Left renal cortex interstitium (tissue), 4 donors: ENCODE data around the gene PXK. TPM values are rescaled to one million over a fixed set of nuclear protein-coding genes. Genes with fewer than 3 reads are reported as not detected.
"Not testable (repeated sequence)": the region's sequence is repeated elsewhere in the genome, so short reads cannot be mapped to it uniquely, and the experiment has no call there.

ENCODE experiments used
- DNase-seq, 4 donors: peaks; one replicate each; pipeline ENCODE4 v3.0.0-alpha.2; 2013; ENCODE audit warnings: low read depth in 4 of 4, low spot score in 2 of 4, missing footprints in 1 of 4
- polyA plus RNA-seq, 4 donors: library from polyadenylated mRNA; unstranded; fragments of 120-200 nt; gene quantifications; one replicate each; pipeline ENCODE4 v1.2.1, GENCODE V29; 2013; ENCODE audit not compliant: insufficient read length in 4 of 4

Gene PXK
- polyA plus RNA-seq, 4 donors = 21.8 to 33.0 (median 29.4) TPM

GRCh38 chr3:58411851-58412830 is 79.4 kb downstream of the PXK start:
- DNase-seq = no peak

DNA sequence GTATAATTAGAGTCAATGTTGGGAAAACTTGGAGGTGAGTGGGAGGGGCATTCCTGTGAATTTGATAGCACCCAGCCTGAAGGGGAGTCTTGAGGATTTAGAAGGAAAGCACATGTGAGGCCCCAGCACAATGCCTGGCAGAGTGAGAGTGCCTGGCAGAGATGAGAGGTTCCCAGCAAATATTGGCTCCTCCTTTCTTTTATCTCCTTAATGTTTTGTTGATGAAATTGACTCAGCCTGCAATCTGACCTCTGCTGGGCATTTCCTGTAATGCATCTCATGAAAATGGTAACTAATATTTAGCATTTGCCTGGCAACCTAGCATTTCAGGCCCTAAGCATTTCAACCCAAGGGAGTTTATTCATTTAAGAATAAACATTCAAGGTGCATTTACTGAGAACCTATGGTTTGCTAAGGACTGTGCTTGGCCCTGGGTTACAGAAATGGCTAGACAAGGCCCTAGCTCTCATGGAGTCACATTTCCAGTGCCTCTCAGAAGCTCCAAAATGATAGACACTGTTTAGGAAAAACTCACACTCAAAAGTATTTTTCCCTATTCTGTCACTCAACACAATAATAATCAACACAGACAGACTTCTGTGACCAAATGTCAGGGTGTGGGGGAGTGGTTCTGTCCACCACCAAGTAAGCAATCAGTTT is 82.0 kb downstream of the PXK start:
- peak in 1 of 4 donors; percentile 29 for DNase-seq

- DNase-seq = no peak
Measured at GRCh38 chr3:58416191-58416590, 83.5 kb downstream of the PXK start.

DNA sequence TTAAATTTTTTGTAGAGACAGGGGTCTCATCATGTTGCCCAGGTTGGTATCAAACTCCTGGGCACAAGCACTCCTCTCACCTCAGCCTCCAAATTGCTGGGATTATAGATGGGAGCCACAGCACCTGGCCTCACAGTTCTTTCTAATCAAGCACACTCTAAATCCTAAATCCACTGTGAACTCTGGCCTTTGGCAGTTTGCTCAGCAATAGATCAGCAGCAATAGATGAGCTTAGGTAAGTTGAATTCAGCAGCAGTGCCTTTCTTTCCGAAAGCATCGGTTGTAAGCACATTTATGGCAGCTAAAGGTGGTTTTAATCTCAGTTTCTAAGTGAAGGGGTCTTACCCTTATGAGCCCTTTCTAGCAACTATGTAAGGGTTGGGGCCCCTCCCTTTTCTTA is 84.4 kb downstream of the PXK start:
- DNase-seq = no peak

- DNase-seq = no peak
Measured at GRCh38 chr3:58418227-58418626, 85.5 kb downstream of the PXK start.

GRCh38 chr3:58419780-58420507 is 87.3 kb downstream of the PXK start:
- no peak for DNase-seq

DNA sequence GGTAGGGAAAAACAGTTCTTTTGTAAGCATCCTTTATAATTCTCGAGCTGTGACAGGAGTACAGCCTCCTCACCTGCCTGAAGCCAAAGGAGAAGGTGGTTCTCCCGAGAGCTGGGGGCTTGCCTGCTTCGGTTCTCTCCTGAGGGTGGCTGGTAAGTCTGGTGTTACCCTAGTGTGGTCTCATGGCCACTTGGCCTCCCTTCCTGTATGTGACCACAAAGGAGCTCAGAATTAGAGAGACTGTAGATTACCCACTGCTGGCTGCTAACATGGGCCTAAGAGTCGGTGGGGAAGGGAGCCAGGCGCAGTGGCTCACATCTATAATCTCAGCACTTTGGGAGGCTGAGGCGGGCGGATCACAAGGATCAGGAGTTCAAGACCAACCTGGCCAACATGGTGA is 88.3 kb downstream of the PXK start:
- no peak for DNase-seq

GRCh38 chr3:58422756-58423325 is 90.1 kb downstream of the PXK start:
- no peak for DNase-seq

DNA sequence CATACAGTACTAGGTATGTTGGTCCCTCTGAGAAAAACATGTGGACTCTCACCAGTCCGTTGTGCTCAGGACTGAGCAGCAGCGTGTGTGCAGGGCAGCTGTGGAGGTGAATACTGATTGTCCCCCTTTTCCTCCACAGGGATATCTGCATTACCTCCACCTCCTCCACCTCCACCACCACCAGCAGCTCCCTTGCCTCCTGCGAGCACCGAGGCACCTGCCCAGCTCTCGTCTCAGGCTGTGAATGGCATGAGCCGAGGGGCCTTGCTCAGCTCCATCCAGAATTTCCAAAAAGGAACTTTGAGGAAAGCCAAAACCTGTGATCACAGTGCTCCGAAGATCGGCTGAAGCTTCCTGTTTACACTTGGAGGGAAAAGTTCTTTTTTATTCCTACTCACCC is 91.9 kb downstream of the PXK start:
- DNase-seq = no peak

DNA sequence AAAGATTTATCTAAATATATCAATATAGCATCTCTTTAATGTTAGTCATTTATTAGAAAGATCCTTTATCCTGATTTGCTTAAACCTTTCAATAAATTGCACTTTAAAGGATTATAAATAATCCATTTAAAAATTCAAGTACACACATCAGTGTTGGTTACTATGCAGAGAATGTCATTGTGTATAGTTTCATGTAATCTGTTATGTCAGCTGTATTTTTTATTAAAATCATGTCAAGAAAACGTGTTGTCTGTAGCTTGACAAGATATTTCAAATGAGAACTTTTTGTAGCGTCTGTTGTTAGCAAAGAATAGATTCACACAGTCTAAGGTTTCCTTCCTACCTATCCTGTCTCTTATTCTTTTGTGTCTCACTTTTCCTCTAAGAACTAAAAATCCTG is 93.1 kb downstream of the PXK start:
- DNase-seq = no peak

GRCh38 chr3:58427661-58428361 is 95.1 kb downstream of the PXK start:
- DNase-seq = no peak

- DNase-seq = no peak
Measured at GRCh38 chr3:58429657-58430056, 97.0 kb downstream of the PXK start.

DNA sequence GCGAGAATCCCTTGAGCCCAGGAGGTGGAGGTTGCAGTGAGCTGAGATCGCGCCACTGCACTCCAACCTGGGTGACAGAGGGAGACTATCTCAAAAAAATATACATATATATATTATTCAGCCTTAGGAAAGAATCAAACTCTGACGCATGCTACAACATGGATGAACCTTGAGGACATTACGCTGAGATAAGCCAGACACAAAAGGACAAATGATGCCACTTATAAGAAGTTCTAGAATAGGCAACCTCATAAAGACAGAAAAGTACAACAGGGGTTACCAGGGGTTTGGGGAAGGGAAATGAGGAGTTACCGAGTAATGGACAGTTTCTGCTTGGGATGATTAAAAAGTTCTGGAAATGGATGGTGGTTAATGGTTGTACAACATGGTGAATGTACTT is 100.2 kb downstream of the PXK start:
- no peak for DNase-seq

DNA sequence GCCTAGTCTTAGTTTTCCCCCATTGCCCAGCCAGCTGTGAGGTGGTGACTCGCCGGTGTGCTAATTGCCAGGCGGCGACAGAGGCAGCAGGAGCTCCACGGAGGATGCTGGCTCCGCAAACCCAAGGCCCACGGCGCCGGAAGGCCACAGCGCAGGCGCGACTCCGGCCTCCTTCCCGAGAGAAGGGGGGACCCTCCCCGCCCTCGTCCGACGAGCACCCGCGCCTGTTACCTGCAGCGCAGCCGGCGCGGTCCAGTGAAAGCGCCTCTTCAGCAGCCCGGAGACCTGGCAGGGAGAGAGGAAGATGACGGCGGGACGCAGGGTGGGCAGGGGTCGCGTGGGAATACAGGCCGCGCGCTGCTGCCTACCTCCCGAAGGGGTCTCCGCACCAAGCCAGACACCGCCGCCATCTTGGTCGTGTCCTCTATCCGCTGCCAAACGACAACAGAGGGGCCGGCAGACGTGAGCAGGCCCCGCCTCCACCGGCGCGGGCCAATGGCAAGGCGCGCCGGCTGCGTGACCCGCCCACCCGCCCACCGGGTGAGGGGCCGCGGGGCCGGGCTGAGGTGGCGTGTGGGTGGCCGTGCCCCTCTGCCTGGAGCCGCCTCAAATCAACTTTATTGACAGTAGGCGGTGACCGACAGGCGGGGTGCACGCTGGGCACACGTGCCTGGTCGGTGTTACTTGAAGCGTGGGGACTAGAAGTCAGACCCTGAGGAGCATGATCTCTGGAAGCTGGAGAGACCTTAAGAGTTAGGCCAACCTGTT is 100.9 kb downstream of the PXK start, which contains the start of gene PDHB:
Gene PDHB (minus strand): TSS at position 433 of the 768 bp plus-strand sequence. CDS start 23 bp downstream, at position 410.
- peak; percentile 83 to 89 (median 86) for DNase-seq

DNA sequence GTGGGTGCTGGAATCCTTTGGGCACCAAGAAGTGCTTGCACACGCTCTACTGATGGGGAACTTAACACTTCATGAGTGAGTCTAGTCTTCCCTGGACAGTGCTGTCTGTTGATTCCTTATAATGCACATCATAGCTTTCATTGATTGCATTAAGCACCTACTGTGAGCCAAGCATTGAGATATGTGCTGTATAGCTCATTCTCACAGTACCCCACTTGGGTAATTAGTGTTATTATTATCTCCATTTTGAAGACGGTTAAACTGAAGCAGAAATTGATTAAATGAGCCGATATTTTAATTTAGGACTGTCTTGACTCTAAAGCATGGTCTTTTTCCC is 101.4 kb downstream of the PXK start:
- DNase-seq = peak in 1 of 4 donors; percentile 27

GRCh38 chr3:58434511-58434910 is 101.8 kb downstream of the PXK start:
- no peak for DNase-seq

DNA sequence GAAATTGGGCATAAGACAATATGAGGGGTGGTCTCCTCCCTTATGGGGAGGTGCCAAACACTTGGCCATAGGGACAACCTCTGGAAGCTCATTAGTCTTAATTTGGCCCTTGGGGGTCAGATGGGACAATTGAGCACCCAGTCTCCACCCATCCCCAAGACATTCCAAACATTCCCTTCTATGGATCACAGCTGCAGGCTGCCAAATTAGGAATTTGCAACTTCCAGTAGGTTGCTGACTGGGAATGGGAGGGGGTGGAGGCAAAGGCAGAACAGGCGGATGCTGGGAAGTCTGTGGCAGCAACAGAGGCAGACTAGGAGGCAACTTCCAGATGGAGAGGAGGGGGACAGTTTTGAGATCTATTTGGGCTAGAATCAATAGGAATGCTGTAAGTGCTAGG is 102.3 kb downstream of the PXK start:
- DNase-seq = no peak

- not testable (repeated sequence) for DNase-seq
Measured at GRCh38 chr3:58437276-58437675, 104.6 kb downstream of the PXK start.

DNA sequence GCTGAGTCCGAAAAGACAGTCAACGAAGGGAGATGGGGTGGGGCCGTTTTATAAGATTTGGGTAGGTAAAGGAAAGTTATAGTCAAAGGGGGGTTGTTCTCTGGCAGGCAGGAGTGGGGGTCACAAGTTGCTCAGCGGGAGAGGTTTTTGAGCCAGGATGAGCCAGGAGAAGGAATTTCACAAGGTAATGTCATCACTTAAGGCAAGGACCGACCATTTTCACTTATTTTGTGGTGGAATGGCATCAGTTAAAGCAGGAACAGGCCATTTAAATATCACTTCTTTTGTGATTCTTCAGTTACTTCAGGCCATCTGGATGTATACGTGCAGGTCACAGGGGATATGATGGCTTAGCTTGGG is 108.3 kb downstream of the PXK start:
- not testable (repeated sequence) for DNase-seq
